Activated T-cell treated with anti-CD3 and anti-CD28 coated beads, Interleukin-2, amount 50 U/mL, for 72 hours (primary cell): ENCODE data around the gene LIPC. TPM values are rescaled to one million over a fixed set of nuclear protein-coding genes. Genes with fewer than 3 reads are reported as not detected.
A peak's percentile ranks its signal among the peaks of the same experiment; 100 is the strongest.
"Not testable (repeated sequence)": the region's sequence is repeated elsewhere in the genome, so short reads cannot be mapped to it uniquely, and the experiment has no call there.

Experiments
- ATAC-seq, 2 donors: fragments of 150-1000 bp; cut with Tn5 transposase; replicated peaks in 1 of 2; 2 replicates each; pipeline ENCODE4 v1.10.0; 2021; ENCODE audit warnings: moderate library complexity in 2 of 2, mild to moderate bottlenecking in 1 of 2
- DNase-seq, 2 donors: peaks; one replicate each; pipeline ENCODE4 v3.0.0; 2021 to 2022; ENCODE audit warnings: mixed read lengths in 1 of 2
- H3K27ac Mint-ChIP-seq: one replicate; pipeline ENCODE4 v1.8.0; 2022; ENCODE audit warnings: mild to moderate bottlenecking, moderate library complexity, mixed read lengths
- H3K27me3 Mint-ChIP-seq: one replicate; pipeline ENCODE4 v1.8.0; 2022; ENCODE audit warnings: low read depth, mixed read lengths
- H3K36me3 Mint-ChIP-seq, 2 donors: one replicate each; pipeline ENCODE4 v1.8.0; 2022; ENCODE audit warnings: mixed read lengths in 2 of 2, mild to moderate bottlenecking in 1 of 2; ENCODE audit not compliant: insufficient read depth in 2 of 2
- H3K4me1 Mint-ChIP-seq: one replicate; pipeline ENCODE4 v1.8.0; 2022; ENCODE audit warnings: low read depth, mixed read lengths
- H3K4me3 Mint-ChIP-seq, 2 donors: one replicate each; pipeline ENCODE4 v1.8.0; 2022; ENCODE audit warnings: mild to moderate bottlenecking in 2 of 2, mixed read lengths in 2 of 2, moderate library complexity in 2 of 2
- H3K9me3 Mint-ChIP-seq, 2 donors: one replicate each; pipeline ENCODE4 v1.8.0; 2022; ENCODE audit warnings: mixed read lengths in 2 of 2
- total RNA-seq, 2 donors: library from RNA; stranded (reverse); gene quantifications; one replicate each; pipeline ENCODE4 v1.2.3, GENCODE V29; 2022

The LIPC gene
- total RNA-seq, 2 donors from 2014 or later = 0.93 to 2.2 TPM

- Mint-ChIP-seq H3K4me3 (no peak overlapping the region), H3K27ac (no peak overlapping the region), H3K27me3 (no peaks in the 10 kb centered on the region), H3K36me3 (peaks cover 9 to 10% of the 10 kb centered on the region in 2 donors), H3K9me3 (peaks cover 3 to 4% of the 10 kb centered on the region in 2 donors), H3K4me1 (peaks cover 15% of the 10 kb centered on the region)
- no peak for DNase-seq
- peak in 1 of 2 donors; percentile 9 for ATAC-seq
Observed at GRCh38 chr15:58588096-58588495, 156.3 kb downstream of the LIPC start.

- ATAC-seq (no peak), DNase-seq (no peak)
Observed at GRCh38 chr15:58589047-58589446, 157.3 kb downstream of the LIPC start.

GRCh38 chr15:58590236-58590635 is 158.4 kb downstream of the LIPC start:
- H3K27ac Mint-ChIP-seq = no peak overlapping the region
- ATAC-seq = no peak
- no peaks in the 10 kb centered on the region for H3K27me3 Mint-ChIP-seq
- peaks cover 27% of the 10 kb centered on the region for H3K4me1 Mint-ChIP-seq
- no peak overlapping the region for H3K4me3 Mint-ChIP-seq
- H3K36me3 Mint-ChIP-seq = peaks cover 2 to 4% of the 10 kb centered on the region in 2 donors
- H3K9me3 Mint-ChIP-seq = no peaks in the 10 kb centered on the region
- no peak for DNase-seq

More at GRCh38 chr15:58589047-58589446, 157.3 kb downstream of the LIPC start:
- Mint-ChIP-seq H3K36me3 (peaks cover 5 to 8% of the 10 kb centered on the region in 2 donors), H3K4me3 (no peak overlapping the region), H3K9me3 (no peaks in the 10 kb centered on the region), H3K4me1 (peaks cover 22% of the 10 kb centered on the region), H3K27me3 (no peaks in the 10 kb centered on the region), H3K27ac (no peak overlapping the region)

GRCh38 chr15:58590926-58591325 is 159.1 kb downstream of the LIPC start:
- Mint-ChIP-seq H3K4me1 (peaks cover 27% of the 10 kb centered on the region), H3K9me3 (no peaks in the 10 kb centered on the region), H3K36me3 (peaks cover 2 to 4% of the 10 kb centered on the region in 2 donors), H3K4me3 (no peak overlapping the region), H3K27ac (no peak overlapping the region), H3K27me3 (no peaks in the 10 kb centered on the region)
- no peak for DNase-seq
- ATAC-seq = no peak

- Mint-ChIP-seq H3K36me3 (peaks cover 4 to 10% of the 10 kb centered on the region in 2 donors), H3K4me1 (peaks cover 26% of the 10 kb centered on the region), H3K27ac (peak overlapping the region; percentile 73), H3K4me3 (no peak overlapping the region), H3K27me3 (no peaks in the 10 kb centered on the region), H3K9me3 (no peaks in the 10 kb centered on the region)
- no peak for DNase-seq
- peak in 1 of 2 donors; percentile 20 for ATAC-seq
Observed at GRCh38 chr15:58593870-58594269, 162.1 kb downstream of the LIPC start.

GRCh38 chr15:58594898-58595297 is 163.1 kb downstream of the LIPC start:
- H3K9me3 Mint-ChIP-seq = no peaks in the 10 kb centered on the region
- ATAC-seq (no peak), DNase-seq (no peak)
- no peak overlapping the region for H3K4me3 Mint-ChIP-seq
- no peak overlapping the region for H3K27ac Mint-ChIP-seq
- peaks cover 26% of the 10 kb centered on the region for H3K4me1 Mint-ChIP-seq
- no peaks in the 10 kb centered on the region for H3K27me3 Mint-ChIP-seq
- peaks cover 4 to 11% of the 10 kb centered on the region in 2 donors for H3K36me3 Mint-ChIP-seq

- no peak for ATAC-seq
- Mint-ChIP-seq H3K27ac (no peak overlapping the region), H3K27me3 (no peaks in the 10 kb centered on the region), H3K4me3 (no peak overlapping the region), H3K36me3 (peaks cover 4 to 11% of the 10 kb centered on the region in 2 donors), H3K4me1 (peaks cover 22% of the 10 kb centered on the region), H3K9me3 (no peaks in the 10 kb centered on the region)
- DNase-seq = no peak
Observed at GRCh38 chr15:58595516-58596263, 163.9 kb downstream of the LIPC start.

- DNase-seq (no peak), ATAC-seq (no peak)
- H3K36me3 Mint-ChIP-seq = peaks cover 5 to 12% of the 10 kb centered on the region in 2 donors
- H3K4me1 Mint-ChIP-seq = peaks cover 22% of the 10 kb centered on the region
- H3K4me3 Mint-ChIP-seq = no peak overlapping the region
- no peaks in the 10 kb centered on the region for H3K27me3 Mint-ChIP-seq
- no peaks in the 10 kb centered on the region for H3K9me3 Mint-ChIP-seq
- H3K27ac Mint-ChIP-seq = no peak overlapping the region
Observed at GRCh38 chr15:58597943-58598828, 166.4 kb downstream of the LIPC start.

- H3K4me3 Mint-ChIP-seq = no peak overlapping the region
- ATAC-seq (no peak), DNase-seq (no peak)
- H3K36me3 Mint-ChIP-seq = peaks cover 5 to 8% of the 10 kb centered on the region in 2 donors
- peaks cover 17% of the 10 kb centered on the region for H3K4me1 Mint-ChIP-seq
- no peaks in the 10 kb centered on the region for H3K27me3 Mint-ChIP-seq
- no peaks in the 10 kb centered on the region for H3K9me3 Mint-ChIP-seq
- H3K27ac Mint-ChIP-seq = no peak overlapping the region
Observed at GRCh38 chr15:58598829-58599210, 167.0 kb downstream of the LIPC start.

- Mint-ChIP-seq H3K4me1 (no peaks in the 10 kb centered on the region), H3K9me3 (no peaks in the 10 kb centered on the region), H3K36me3 (peaks cover 5 to 8% of the 10 kb centered on the region in 2 donors), H3K4me3 (no peak overlapping the region), H3K27ac (no peak overlapping the region), H3K27me3 (no peaks in the 10 kb centered on the region)
- DNase-seq (no peak), ATAC-seq (no peak)
Observed at GRCh38 chr15:58602823-58603222, 171.0 kb downstream of the LIPC start.

- H3K9me3 Mint-ChIP-seq, H3K4me3 Mint-ChIP-seq, H3K4me1 Mint-ChIP-seq, DNase-seq, H3K27me3 Mint-ChIP-seq, H3K27ac Mint-ChIP-seq, H3K36me3 Mint-ChIP-seq, ATAC-seq: not testable (repeated sequence)
Observed at GRCh38 chr15:58603927-58604326, 172.1 kb downstream of the LIPC start.

- ATAC-seq (no peak), DNase-seq (no peak)
- H3K36me3 Mint-ChIP-seq = peaks cover 5 to 7% of the 10 kb centered on the region in 2 donors
- H3K9me3 Mint-ChIP-seq = no peaks in the 10 kb centered on the region
- H3K27ac Mint-ChIP-seq = peak overlapping the region; percentile 19
- no peaks in the 10 kb centered on the region for H3K27me3 Mint-ChIP-seq
- no peak overlapping the region for H3K4me3 Mint-ChIP-seq
- peaks cover 12% of the 10 kb centered on the region for H3K4me1 Mint-ChIP-seq
Observed at GRCh38 chr15:58604455-58604923, 172.7 kb downstream of the LIPC start.

GRCh38 chr15:58605931-58606530 is 174.2 kb downstream of the LIPC start:
- peaks cover 12% of the 10 kb centered on the region for H3K4me1 Mint-ChIP-seq
- H3K4me3 Mint-ChIP-seq = no peak overlapping the region
- ATAC-seq (no peak), DNase-seq (no peak)
- H3K36me3 Mint-ChIP-seq = peaks cover 5 to 10% of the 10 kb centered on the region in 2 donors
- H3K9me3 Mint-ChIP-seq = no peaks in the 10 kb centered on the region
- no peaks in the 10 kb centered on the region for H3K27me3 Mint-ChIP-seq
- H3K27ac Mint-ChIP-seq = peak overlapping the region; percentile 54
